Stimulated activated CD8-positive, alpha-beta memory T cell treated with anti-CD3 and anti-CD28 coated beads, Interleukin-12 subunit alpha, Interleukin-12 subunit beta, amount 100 ng/mL, for 4 hours (primary cell): ENCODE data around the gene MYO9A.

ENCODE experiments used
- DNase-seq: peaks from one replicate; pipeline ENCODE4 v3.0.0-alpha.2; 2020; ENCODE audit warnings: low read depth

Gene MYO9A

GRCh38 chr15:71809346-71809745, 308.6 kb downstream of the MYO9A start:
- no peak for DNase-seq

- no peak for DNase-seq
These were observed 309.5 kb downstream of the MYO9A start for GRCh38 chr15:71808311-71809020.

GRCh38 chr15:71807691-71808091, 310.3 kb downstream of the MYO9A start:
- no peak for DNase-seq

GRCh38 chr15:71807125-71807629, 310.8 kb downstream of the MYO9A start:
- DNase-seq, result no peak

- no peak for DNase-seq
These were observed 311.5 kb downstream of the MYO9A start for GRCh38 chr15:71806452-71806931.

- DNase-seq, result no peak
These were observed 313.1 kb downstream of the MYO9A start for GRCh38 chr15:71804695-71805470.

- no peak for DNase-seq
These were observed 313.7 kb downstream of the MYO9A start for GRCh38 chr15:71804226-71804625.

- DNase-seq, result no peak
These were observed 315.2 kb downstream of the MYO9A start for GRCh38 chr15:71802770-71803169.

- no peak for DNase-seq
These were observed 315.9 kb downstream of the MYO9A start for GRCh38 chr15:71801935-71802655.

- no peak for DNase-seq
These were observed 316.9 kb downstream of the MYO9A start for GRCh38 chr15:71800835-71801745.

GRCh38 chr15:71800190-71800589, 317.8 kb downstream of the MYO9A start:
- DNase-seq, result no peak

- no peak for DNase-seq
These were observed 319.3 kb downstream of the MYO9A start for GRCh38 chr15:71798641-71799040.

GRCh38 chr15:71792521-71792920, 325.4 kb downstream of the MYO9A start:
- no peak for DNase-seq

- DNase-seq, result no peak
These were observed 326.0 kb downstream of the MYO9A start for GRCh38 chr15:71791975-71792374.

- no peak for DNase-seq
These were observed 327.9 kb downstream of the MYO9A start for GRCh38 chr15:71790081-71790480.

- no peak for DNase-seq
These were observed 328.3 kb downstream of the MYO9A start for GRCh38 chr15:71789616-71790015.

- no peak for DNase-seq
These were observed 329.0 kb downstream of the MYO9A start for GRCh38 chr15:71788646-71789579.

GRCh38 chr15:71786673-71787072, 331.3 kb downstream of the MYO9A start:
- DNase-seq, result no peak

- no peak for DNase-seq
These were observed 332.0 kb downstream of the MYO9A start for GRCh38 chr15:71785996-71786395.

GRCh38 chr15:71784719-71785118, 333.2 kb downstream of the MYO9A start:
- DNase-seq, result no peak
